Liver (tissue), 9 donors: ENCODE measurements around the gene GLP2R. TPM values are rescaled to one million over a fixed set of nuclear protein-coding genes. Genes with fewer than 3 reads are reported as not detected.

Experiments used
- DNase-seq: peaks from one replicate; pipeline ENCODE4 v3.0.0-alpha.2; 2017; ENCODE audit warnings: low spot score
- H3K27ac ChIP-seq, 2 donors: one replicate each; pipeline ENCODE4 v1.7.0; 2013; ENCODE audit warnings: inconsistent platforms in 2 of 2, low read length in 2 of 2, control low read depth in 1 of 2, low read depth in 1 of 2, mild to moderate bottlenecking in 1 of 2
- H3K27me3 ChIP-seq, 4 donors: one replicate each; pipeline versions ENCODE4 v1.6.1 to v1.7.0; 2013; ENCODE audit warnings: low read length in 3 of 4, inconsistent platforms in 1 of 4, mild to moderate bottlenecking in 1 of 4, moderate library complexity in 1 of 4; ENCODE audit not compliant: control insufficient read depth in 4 of 4, insufficient read depth in 4 of 4
- H3K36me3 ChIP-seq, 4 donors: one replicate each; pipeline versions ENCODE4 v1.6.1 to v1.7.0; 2013; ENCODE audit warnings: low read length in 3 of 4, mild to moderate bottlenecking in 3 of 4, low read depth in 1 of 4, moderate library complexity in 1 of 4; ENCODE audit not compliant: control insufficient read depth in 4 of 4, insufficient read depth in 3 of 4
- H3K4me1 ChIP-seq, 4 donors: one replicate each; pipeline versions ENCODE4 v1.6.1 to v1.7.0; 2013; ENCODE audit warnings: low read length in 3 of 4, mild to moderate bottlenecking in 3 of 4, moderate library complexity in 1 of 4; ENCODE audit not compliant: control insufficient read depth in 4 of 4, insufficient read depth in 4 of 4
- H3K4me3 ChIP-seq, 3 donors: one replicate each; pipeline versions ENCODE4 v1.6.1 to v1.7.0; 2013; ENCODE audit warnings: low read length in 3 of 3, control low read depth in 1 of 3, low read depth in 1 of 3, mild to moderate bottlenecking in 1 of 3
- H3K9ac ChIP-seq, 2 donors: one replicate each; pipeline ENCODE4 v1.7.0; 2013; ENCODE audit warnings: low read length in 2 of 2, mild to moderate bottlenecking in 2 of 2, moderate library complexity in 2 of 2, control low read depth in 1 of 2, low read depth in 1 of 2
- H3K9me3 ChIP-seq, 4 donors: one replicate each; pipeline versions ENCODE4 v1.6.1 to v1.7.0; 2013; ENCODE audit warnings: low read length in 3 of 4; ENCODE audit not compliant: control insufficient read depth in 4 of 4
- ATF3 ChIP-seq: IDR thresholded peaks from 2 replicates; pipeline ENCODE4 v1.6.1; 2016; ENCODE audit warnings: antibody characterized with exemption
- EGR1 ChIP-seq, 2 donors: IDR thresholded peaks; 2 replicates each; pipeline ENCODE4 v1.6.1; 2016 to 2018; ENCODE audit warnings: antibody characterized with exemption in 2 of 2, low read depth in 2 of 2
- FOXA1 ChIP-seq: IDR thresholded peaks from 2 replicates; pipeline ENCODE4 v1.6.1; 2016; ENCODE audit warnings: antibody characterized with exemption
- FOXA2 ChIP-seq: IDR thresholded peaks from 2 replicates; pipeline ENCODE4 v1.6.1; 2016; ENCODE audit warnings: antibody characterized with exemption
- GABPA ChIP-seq, 2 donors: IDR thresholded peaks in 1 of 2; conservative IDR thresholded peaks in 1 of 2; 2 replicates each; pipeline ENCODE4 v1.6.1; 2016; ENCODE audit warnings: antibody characterized with exemption in 2 of 2, mild to moderate bottlenecking in 1 of 2, moderate library complexity in 1 of 2
- HNF4A ChIP-seq, 2 donors: conservative IDR thresholded peaks; 2 replicates each; pipeline ENCODE4 v1.6.1; 2016; ENCODE audit warnings: antibody characterized with exemption in 2 of 2, mild to moderate bottlenecking in 2 of 2
- HNF4G ChIP-seq: IDR thresholded peaks from 2 replicates; pipeline ENCODE4 v1.6.1; 2016; ENCODE audit warnings: antibody characterized with exemption
- JUND ChIP-seq, 2 donors: IDR thresholded peaks; 2 replicates each; pipeline ENCODE4 v1.6.1; 2016; ENCODE audit warnings: antibody characterized with exemption in 2 of 2
- MAX ChIP-seq: IDR thresholded peaks from 2 replicates; pipeline ENCODE4 v1.6.1; 2016; ENCODE audit warnings: antibody characterized with exemption
- NR2F2 ChIP-seq: IDR thresholded peaks from 2 replicates; pipeline ENCODE4 v1.6.1; 2016; ENCODE audit warnings: antibody characterized with exemption
- RAD21 ChIP-seq, 2 donors: IDR thresholded peaks; 2 replicates each; pipeline ENCODE4 v1.6.1; 2016; ENCODE audit warnings: antibody characterized with exemption in 2 of 2, mild to moderate bottlenecking in 2 of 2
- REST ChIP-seq: IDR thresholded peaks from 2 replicates; pipeline ENCODE4 v1.6.1; 2016; ENCODE audit warnings: antibody characterized with exemption, mild to moderate bottlenecking
- SP1 ChIP-seq: IDR thresholded peaks from 2 replicates; pipeline ENCODE4 v1.6.1; 2018; ENCODE audit warnings: antibody characterized with exemption, mild to moderate bottlenecking
- TAF1 ChIP-seq: conservative IDR thresholded peaks from 2 replicates; pipeline ENCODE4 v1.6.1; 2016; ENCODE audit warnings: antibody characterized with exemption, mild to moderate bottlenecking
- ZBTB33 ChIP-seq: IDR thresholded peaks from 2 replicates; pipeline ENCODE4 v1.6.1; 2016; ENCODE audit warnings: antibody characterized with exemption
- WGBS: extraction: QIAGEN DNeasy Blood & Tissue Kit; methylation state at CpG from one replicate; pipeline ENCODE4 v1.1.7; 2013; 5-methylcytosine and 5-hydroxymethylcytosine counted together
- polyA plus RNA-seq, 2 donors: library from polyadenylated mRNA; stranded (reverse) in 1 of 2; unstranded in 1 of 2; fragments of 200-250 nt in 1 of 2; fragments of >200 nt in 1 of 2; fragmentation: Nextera tagmentation in 1 of 2; extraction: Ambion mirVana in 1 of 2; gene quantifications; one replicate each; pipeline versions ENCODE4 v1.2.1 to v1.2.3, GENCODE V29; 2013 to 2015
- total RNA-seq, 2 donors: library from RNA; depleted of rRNA; stranded (reverse); fragments of >200 nt; gene quantifications; one replicate each; pipeline ENCODE4 v1.2.3, GENCODE V29; 2014
- donor health status: healthy.
- donor health status: healthy.
- donor health status: healthy.
- donor health status: healthy.
- donor health status: healthy.

The GLP2R gene
- total and polyA plus RNA-seq, 4 donors = 0.39 to 1.4 (median 0.58) TPM

GRCh38 chr17:9913476-9913875 is 87.8 kb downstream of the GLP2R start:
- Histone ChIP-seq H3K27me3 (peaks cover 0 to 4% (median under 1%) of the 10 kb centered on the region in 4 donors), H3K4me1 (no peaks in the 10 kb centered on the region), H3K4me3 (no peak overlapping the region), H3K9me3 (no peaks in the 10 kb centered on the region), H3K9ac (no peak overlapping the region), H3K27ac (no peak overlapping the region), H3K36me3 (no peaks in the 10 kb centered on the region)
- WGBS = 84% methylated on average over 5 of the region's 5 CpGs
- TF ChIP-seq MAX = no peak
- TF ChIP-seq HNF4G = no peak
- no peak for TF ChIP-seq TAF1
- TF ChIP-seq HNF4A (conservative IDR thresholded peaks at IDR 0.05) = no peak
- no peak for TF ChIP-seq JUND (IDR thresholded peaks at IDR 0.05)
- no peak for TF ChIP-seq ATF3
- no peak for TF ChIP-seq SP1
- no peak for TF ChIP-seq GABPA (IDR thresholded peaks at IDR 0.05 in 1 of 2, conservative IDR thresholded peaks at IDR 0.05 in 1 of 2)
- no peak for TF ChIP-seq FOXA2
- TF ChIP-seq NR2F2 = no peak
- no peak for TF ChIP-seq ZBTB33
- no peak for TF ChIP-seq EGR1 (IDR thresholded peaks at IDR 0.05; ENCODE audit: low read depth in 2 of 2)
- no peak for TF ChIP-seq FOXA1
- TF ChIP-seq REST = no peak
- DNase-seq = no peak

GRCh38 chr17:9916108-9916507 is 90.4 kb downstream of the GLP2R start:
- Histone ChIP-seq H3K4me3 (no peak overlapping the region), H3K9me3 (no peaks in the 10 kb centered on the region), H3K27ac (no peak overlapping the region), H3K4me1 (no peaks in the 10 kb centered on the region), H3K27me3 (peaks cover 0 to 2% (median 0%) of the 10 kb centered on the region in 4 donors), H3K9ac (no peak overlapping the region), H3K36me3 (no peaks in the 10 kb centered on the region)
- TF ChIP-seq REST (no peak), TAF1 (no peak), RAD21 (IDR thresholded peaks at IDR 0.05) (no peak), HNF4A (conservative IDR thresholded peaks at IDR 0.05) (no peak), FOXA2 (no peak), EGR1 (IDR thresholded peaks at IDR 0.05; ENCODE audit: low read depth in 2 of 2) (no peak)
- 75% methylated on average over 8 of the region's 8 CpGs for WGBS
- no peak for DNase-seq
